Fibroblast of pulmonary artery (primary cell): Measurements from ENCODE around the gene LUZP2.
A peak's percentile ranks its signal among the peaks of the same experiment; 100 is the strongest.

Source experiments
- DNase-seq: peaks from one replicate; pipeline ENCODE4 v3.0.0-alpha.2; 2010; ENCODE audit warnings: low read depth
- H3K4me3 ChIP-seq: replicated peaks from 2 replicates; pipeline ENCODE4 v1.5.1; 2011; ENCODE audit warnings: low read depth, mild to moderate bottlenecking, control low read depth, low read length, moderate library complexity
- CTCF ChIP-seq: IDR thresholded peaks from 2 replicates; pipeline ENCODE4 v1.5.1; 2011; ENCODE audit warnings: mild to moderate bottlenecking, control low read depth, low read length, inconsistent platforms; ENCODE audit errors: missing control alignments

LUZP2 gene

GRCh38 chr11:25037431-25037830 lies 540.6 kb downstream of the LUZP2 start:
- H3K4me3 ChIP-seq: no peak overlapping the region
- TF ChIP-seq CTCF: no peak
- no peak for DNase-seq

GRCh38 chr11:25038131-25038530 lies 541.3 kb downstream of the LUZP2 start:
- no peak for TF ChIP-seq CTCF
- no peak for DNase-seq
- H3K4me3 ChIP-seq: no peak overlapping the region

GRCh38 chr11:25039165-25039564 lies 542.3 kb downstream of the LUZP2 start:
- TF ChIP-seq CTCF: no peak
- DNase-seq: no peak
- no peak overlapping the region for H3K4me3 ChIP-seq

GRCh38 chr11:25048632-25049031 lies 551.8 kb downstream of the LUZP2 start:
- no peak overlapping the region for H3K4me3 ChIP-seq
- DNase-seq: no peak
- TF ChIP-seq CTCF: no peak

GRCh38 chr11:25052844-25053243 lies 556.0 kb downstream of the LUZP2 start:
- no peak for DNase-seq
- no peak overlapping the region for H3K4me3 ChIP-seq
- TF ChIP-seq CTCF: no peak

GRCh38 chr11:25057861-25058260 lies 561.0 kb downstream of the LUZP2 start:
- TF ChIP-seq CTCF: no peak
- no peak for DNase-seq
- no peak overlapping the region for H3K4me3 ChIP-seq

GRCh38 chr11:25065746-25066145 lies 568.9 kb downstream of the LUZP2 start:
- no peak for TF ChIP-seq CTCF
- DNase-seq: peak; percentile 16
- no peak overlapping the region for H3K4me3 ChIP-seq
